GM18517 (cell line): ENCODE data around the gene RIGI.
A peak's percentile ranks its signal among the peaks of the same experiment; 100 is the strongest.
"Not testable (repeated sequence)": the region's sequence is repeated elsewhere in the genome, so short reads cannot be mapped to it uniquely, and the experiment has no call there.

Source experiments
- ATAC-seq: cut with Tn5 transposase; IDR thresholded peaks from one replicate; pipeline ENCODE4 v1.9.1; 2021; ENCODE audit warnings: mild to moderate bottlenecking, moderate library complexity; ENCODE audit not compliant: unreplicated experiment

The RIGI gene

DNA sequence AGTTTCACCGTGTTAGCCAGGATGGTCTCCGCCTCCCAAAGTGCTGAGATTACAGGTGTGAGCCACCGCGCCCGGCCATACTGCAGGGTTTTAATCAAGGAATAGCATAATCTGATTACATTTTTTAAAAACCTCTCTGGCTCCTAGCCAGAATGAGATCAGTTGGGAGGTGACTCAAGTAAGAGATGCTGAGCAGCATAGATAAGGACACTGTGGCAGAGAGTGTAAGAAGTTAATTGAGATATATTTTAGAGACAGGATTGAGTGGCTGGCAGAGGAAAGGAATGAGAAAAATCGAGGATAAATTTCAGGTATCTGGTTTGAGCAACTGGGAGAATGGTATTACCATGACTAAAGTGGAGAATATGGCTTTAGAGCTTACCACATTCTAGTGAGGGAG, 7.3 kb upstream of the RIGI start:
- ATAC-seq: no peak

DNA sequence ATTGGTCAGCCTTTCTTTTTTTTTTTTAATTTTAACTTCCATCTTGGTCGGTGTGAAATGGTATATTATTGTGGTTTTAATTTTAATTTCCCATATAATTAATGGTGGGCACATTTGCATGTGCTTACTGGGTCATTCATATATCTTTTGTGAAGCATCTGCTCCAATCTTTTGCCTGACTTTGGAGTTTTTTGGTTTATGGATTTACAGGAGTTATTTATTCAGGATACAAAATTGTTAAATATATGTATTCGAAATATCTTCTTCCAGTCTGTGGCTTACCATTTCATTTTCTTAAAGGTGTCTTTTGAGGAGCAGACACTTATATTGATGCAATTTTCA, 682 bp upstream of the RIGI start:
- ATAC-seq: no peak

GRCh38 chr9:32525709-32526030, 326 bp downstream of the RIGI start:
- ATAC-seq: peak; percentile 8

DNA sequence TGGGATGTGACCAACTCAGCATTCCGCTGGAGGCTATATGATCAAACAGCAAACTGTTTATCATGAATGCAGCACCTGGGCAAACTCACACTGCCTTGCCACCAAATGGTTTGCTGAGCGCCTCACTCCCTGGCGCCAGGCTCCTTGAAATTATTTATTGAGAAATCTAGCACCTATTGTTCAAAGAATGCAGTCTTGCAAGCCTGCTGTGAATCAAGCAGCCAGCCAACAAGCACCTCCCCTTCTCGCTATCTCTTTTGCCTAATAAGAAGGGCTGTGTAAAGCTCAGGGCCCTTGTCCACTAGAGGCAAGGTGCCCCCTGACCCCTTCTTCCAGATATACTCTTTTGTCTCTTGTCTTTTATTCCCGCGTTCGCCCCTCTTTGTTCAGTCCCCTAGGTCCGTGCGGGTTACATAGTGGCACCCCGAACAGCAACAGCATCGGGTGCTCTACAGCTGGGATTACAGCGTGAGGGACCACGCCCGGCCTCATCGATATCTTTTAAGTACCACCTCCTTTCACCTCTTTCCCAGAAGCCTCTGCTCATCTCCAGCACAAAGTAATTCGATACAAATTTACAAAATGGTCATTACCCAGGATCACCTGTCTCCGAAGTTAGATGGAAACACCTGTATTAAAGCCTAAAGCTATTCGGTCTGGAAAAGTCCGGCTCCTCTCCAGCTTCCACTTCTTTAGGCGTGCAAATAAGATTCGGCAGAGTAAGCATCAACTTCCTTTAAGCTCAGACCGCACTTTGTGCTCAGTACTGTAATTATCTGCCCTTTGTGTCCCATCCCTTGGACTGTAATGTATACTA, 896 bp downstream of the RIGI start:
- peak; percentile 17 for ATAC-seq

- not testable (repeated sequence) for ATAC-seq
These were observed 1.5 kb downstream of the RIGI start for GRCh38 chr9:32524558-32524891.

DNA sequence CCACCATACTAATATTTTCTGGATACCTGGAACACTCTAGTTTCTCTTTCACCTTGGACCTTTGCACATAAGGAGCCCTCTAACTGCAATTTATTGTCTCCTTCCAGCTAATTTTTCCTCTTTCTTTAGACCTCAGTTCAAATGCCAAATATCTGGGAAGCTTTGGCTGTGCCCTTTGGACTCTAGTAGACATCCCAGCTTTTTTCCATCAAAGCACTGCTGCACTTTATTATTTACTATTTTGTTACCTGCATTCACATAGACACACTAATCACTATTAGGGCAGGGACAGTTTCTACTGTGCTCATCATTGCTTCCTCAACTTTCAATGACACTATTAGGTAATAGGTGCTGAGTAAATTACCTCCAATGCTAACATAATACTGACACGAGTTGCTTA, 2.1 kb downstream of the RIGI start:
- ATAC-seq: no peak

GRCh38 chr9:32518276-32518675, 7.7 kb downstream of the RIGI start:
- no peak for ATAC-seq

DNA sequence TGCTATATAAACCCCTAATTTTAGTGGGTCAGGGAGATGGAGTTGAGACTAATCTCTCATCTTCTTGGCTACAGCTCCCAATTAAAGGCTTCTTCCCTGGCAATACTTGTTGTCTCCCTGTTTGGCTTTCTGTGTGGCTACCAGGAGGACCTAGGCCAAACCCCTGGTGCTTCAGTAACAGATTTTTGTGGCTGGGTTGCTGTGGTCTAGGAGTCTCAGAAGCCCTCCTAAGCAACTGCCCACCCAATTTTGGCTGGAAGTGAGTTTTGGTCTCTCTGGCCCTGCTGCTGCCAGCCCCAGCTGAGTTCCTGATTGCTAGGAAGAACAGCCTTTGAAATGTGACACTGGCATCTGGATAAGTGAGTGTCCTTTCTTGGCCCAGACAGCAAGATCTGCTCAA, 9.8 kb downstream of the RIGI start:
- no peak for ATAC-seq

GRCh38 chr9:32508728-32509127, 17.3 kb downstream of the RIGI start:
- ATAC-seq: no peak

DNA sequence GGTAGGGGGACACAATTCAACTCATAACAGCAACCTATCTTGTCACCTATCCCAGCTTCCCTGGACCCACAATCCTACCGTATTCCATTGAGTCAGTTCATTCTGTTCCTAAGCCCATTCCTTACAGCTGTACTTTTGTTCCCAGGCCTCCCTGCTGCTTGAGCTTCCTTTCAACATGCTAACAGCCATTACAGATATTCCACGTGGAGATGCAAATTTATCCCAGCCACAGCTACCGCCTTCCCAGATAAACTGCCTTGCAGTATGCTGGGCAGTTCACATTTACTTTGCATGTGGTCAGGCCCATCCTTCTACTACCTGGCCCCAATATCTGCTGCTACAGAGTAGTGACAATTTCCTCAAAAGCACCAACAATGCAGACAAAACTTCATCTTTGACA, 23.0 kb downstream of the RIGI start:
- no peak for ATAC-seq

DNA sequence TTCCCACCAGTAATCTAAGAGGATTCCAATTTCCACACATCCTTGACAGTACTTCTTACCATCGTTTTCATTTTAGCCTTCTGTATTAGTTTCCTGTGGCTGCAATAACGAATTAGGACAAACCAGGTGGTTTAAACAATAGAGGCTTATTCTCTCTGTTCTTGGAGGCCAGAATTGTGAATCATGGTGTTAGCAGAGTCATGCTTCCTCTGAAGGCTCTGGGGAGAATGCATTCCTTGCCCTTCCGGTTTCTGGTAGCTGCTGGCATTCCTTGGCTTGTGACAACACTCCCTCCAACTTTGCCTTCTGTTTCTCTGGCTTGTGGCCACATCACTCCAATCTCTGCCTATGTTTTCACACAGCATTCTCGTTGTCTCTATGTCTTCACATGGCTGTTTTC, 23.5 kb downstream of the RIGI start:
- no peak for ATAC-seq

DNA sequence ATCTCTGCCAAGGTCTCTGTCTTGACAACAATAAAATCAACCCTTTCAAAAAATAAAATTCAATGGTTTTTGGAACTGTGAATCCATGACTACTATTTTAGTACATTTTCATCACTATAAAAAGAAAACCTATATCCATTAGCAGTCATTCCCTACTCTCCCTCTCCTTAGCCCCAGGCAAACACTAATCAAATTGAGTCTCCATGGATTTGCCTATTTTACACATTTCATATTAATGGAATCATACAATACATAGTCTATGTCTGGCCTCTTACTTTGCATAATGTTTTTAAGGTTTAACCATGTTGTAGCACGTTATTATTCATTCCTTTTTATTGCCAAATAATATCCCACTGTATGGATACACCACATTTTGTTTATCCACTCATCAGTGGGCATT, 24.1 kb downstream of the RIGI start:
- no peak for ATAC-seq

GRCh38 chr9:32500768-32501167, 25.2 kb downstream of the RIGI start:
- ATAC-seq: no peak

GRCh38 chr9:32497921-32498320, 28.1 kb downstream of the RIGI start:
- ATAC-seq: no peak

DNA sequence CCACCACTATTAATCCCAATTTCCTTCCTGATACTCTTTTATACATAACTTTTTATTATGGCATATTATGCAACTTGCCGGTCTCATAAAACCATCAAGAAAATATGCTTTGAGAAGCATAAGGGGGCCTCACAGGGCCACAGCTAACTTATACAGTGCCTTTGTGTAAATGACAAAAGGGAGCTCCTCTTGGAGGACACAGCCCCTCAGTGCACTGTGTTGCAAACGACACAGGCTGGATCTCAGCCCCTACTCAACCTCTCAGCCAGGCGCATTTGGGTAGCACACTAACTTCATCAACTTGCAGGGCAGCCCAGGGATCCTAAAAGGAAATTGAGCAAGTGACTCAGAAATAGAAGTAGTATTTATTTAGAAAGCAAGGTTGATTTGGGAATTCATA, 35.4 kb downstream of the RIGI start:
- ATAC-seq: no peak

GRCh38 chr9:32487981-32488380, 38.0 kb downstream of the RIGI start:
- ATAC-seq: no peak

- ATAC-seq: no peak
These were observed 39.0 kb downstream of the RIGI start for GRCh38 chr9:32486839-32487562.

DNA sequence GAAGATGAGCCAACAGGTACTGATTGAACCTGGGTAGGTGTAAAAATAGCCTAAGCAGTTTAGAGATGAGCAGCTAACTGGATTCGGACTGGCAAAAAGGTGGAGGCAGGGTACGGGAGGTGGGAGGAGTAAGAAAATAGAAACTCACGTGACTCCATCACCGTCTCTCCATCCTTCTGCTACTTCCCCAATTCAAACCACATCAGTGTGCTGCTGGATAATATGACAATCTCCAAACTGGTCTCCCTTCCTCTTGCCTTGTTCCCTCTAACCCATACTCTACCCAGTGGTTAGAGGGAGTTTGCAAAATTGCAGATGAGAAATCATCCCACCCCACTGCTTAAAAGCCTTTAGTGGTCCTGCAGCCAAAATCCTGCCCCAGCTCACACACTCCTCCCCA, 42.7 kb downstream of the RIGI start:
- no peak for ATAC-seq
